Measurements from ENCODE around the gene CARD8.

The CARD8 gene

DNA sequence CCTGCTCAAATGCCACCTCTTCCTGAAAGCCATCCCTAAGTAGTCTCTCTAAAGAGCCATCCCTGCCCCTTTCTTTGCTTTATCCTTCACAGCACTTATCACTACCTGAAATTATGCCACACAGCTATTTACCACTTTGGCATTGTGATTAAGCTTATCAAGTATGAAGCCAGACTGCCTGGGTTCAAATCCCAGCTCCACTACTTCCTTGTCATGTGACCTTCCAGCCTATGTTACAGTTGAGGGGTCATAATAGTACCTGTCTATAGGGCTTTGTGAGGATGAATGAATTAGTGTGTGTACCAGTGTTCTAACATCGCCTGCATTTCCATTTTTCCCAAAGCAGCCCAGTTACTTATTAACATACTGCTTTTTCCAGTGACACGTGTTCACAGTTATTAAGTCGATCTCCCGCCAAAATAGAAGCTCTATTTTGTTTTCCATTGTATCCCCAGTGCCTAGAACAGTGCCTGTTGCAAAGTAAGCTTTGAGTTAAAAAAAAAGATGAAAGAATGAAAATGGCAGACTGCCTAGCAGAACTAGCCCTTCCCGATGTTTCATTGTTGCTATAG, 52.4 kb downstream of the CARD8 start:
- Histone ChIP-seq H3K4me3 (ENCODE audit: low read depth, low read length) (peak overlapping the region; percentile 56), H3K4me1 (ENCODE audit: control insufficient read depth, insufficient read depth, low read length) (no peaks in the 10 kb centered on the region), H3K9me3 (ENCODE audit: control insufficient read depth, insufficient read depth, low read length) (no peaks in the 10 kb centered on the region), H3K36me3 (ENCODE audit: control insufficient read depth, insufficient read depth, low read length) (no peaks in the 10 kb centered on the region), H3K27me3 (ENCODE audit: control insufficient read depth, insufficient read depth, low read length) (no peaks in the 10 kb centered on the region), H3K9ac (ENCODE audit: low read depth, low read length) (peak overlapping the region; percentile 19)

DNA sequence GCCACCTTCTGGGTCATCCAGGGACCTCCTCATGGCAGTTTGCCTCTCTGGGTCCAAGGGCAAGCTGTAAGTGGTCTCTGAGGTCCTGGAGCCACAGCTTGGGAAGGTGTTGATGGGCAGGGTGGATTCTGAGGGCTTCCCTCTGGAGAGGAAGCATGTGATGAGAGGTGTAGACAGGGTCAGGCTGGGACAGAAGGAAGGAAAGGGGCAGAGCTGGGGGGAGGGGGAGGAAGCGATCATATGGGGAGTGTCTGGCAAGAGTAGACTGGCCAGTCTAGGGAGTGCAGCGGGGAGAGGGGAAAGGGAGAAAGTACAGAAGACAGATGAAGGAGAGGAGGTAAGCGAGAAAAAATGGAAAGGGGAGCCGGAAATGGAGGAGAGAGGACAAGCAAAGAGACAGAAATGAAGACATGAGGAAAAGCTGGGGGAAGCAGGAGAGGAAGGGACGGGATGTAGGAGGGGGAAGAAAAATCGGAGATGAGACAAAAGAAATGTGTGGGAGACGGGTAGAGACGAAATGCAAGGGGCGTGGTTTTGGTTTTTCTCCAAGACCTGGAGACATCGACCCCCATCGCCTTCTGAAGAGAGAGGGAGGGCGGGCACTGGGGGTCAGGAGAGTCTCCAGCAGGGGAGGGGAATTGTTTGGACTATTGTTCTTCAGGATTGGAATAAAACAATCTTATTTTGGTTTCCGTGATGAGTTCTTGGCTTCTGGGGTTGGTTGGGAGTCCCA, 58.6 kb downstream of the CARD8 start:
- no peaks in the 10 kb centered on the region for H3K36me3 ChIP-seq (ENCODE audit: control insufficient read depth, insufficient read depth, low read length)
- no peak overlapping the region for H3K9ac ChIP-seq (ENCODE audit: low read depth, low read length)
- no peaks in the 10 kb centered on the region for H3K4me1 ChIP-seq (ENCODE audit: control insufficient read depth, insufficient read depth, low read length)
- H3K9me3 ChIP-seq (ENCODE audit: control insufficient read depth, insufficient read depth, low read length): no peaks in the 10 kb centered on the region
- H3K4me3 ChIP-seq (ENCODE audit: low read depth, low read length): no peak overlapping the region
- no peaks in the 10 kb centered on the region for H3K27me3 ChIP-seq (ENCODE audit: control insufficient read depth, insufficient read depth, low read length)

DNA sequence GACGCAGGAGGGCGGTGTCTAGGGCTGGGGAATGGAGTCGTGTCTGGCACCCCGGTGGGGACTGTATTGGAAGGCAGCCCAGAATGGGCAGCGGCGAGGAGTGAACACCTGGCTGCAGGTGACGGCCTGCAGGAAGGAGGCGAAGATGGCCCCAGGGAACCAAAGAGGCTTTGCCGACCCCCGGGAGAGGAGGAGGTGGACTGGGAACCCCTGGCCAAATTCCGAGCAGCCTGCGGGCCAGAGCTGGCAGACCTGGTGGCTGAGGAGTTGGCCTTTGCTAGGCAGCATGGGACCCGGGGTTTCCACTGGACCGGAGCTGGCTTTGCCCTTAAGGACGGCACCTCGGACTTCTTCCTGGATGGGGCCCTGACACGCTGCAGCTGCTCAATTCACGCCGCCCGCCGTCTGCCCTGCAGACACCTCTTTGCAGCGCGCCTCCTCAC, 59.4 kb downstream of the CARD8 start:
- Histone ChIP-seq H3K4me1 (ENCODE audit: control insufficient read depth, insufficient read depth, low read length) (no peaks in the 10 kb centered on the region), H3K4me3 (ENCODE audit: low read depth, low read length) (no peak overlapping the region), H3K36me3 (ENCODE audit: control insufficient read depth, insufficient read depth, low read length) (no peaks in the 10 kb centered on the region), H3K9me3 (ENCODE audit: control insufficient read depth, insufficient read depth, low read length) (no peaks in the 10 kb centered on the region), H3K9ac (ENCODE audit: low read depth, low read length) (no peak overlapping the region), H3K27me3 (ENCODE audit: control insufficient read depth, insufficient read depth, low read length) (no peaks in the 10 kb centered on the region)

DNA sequence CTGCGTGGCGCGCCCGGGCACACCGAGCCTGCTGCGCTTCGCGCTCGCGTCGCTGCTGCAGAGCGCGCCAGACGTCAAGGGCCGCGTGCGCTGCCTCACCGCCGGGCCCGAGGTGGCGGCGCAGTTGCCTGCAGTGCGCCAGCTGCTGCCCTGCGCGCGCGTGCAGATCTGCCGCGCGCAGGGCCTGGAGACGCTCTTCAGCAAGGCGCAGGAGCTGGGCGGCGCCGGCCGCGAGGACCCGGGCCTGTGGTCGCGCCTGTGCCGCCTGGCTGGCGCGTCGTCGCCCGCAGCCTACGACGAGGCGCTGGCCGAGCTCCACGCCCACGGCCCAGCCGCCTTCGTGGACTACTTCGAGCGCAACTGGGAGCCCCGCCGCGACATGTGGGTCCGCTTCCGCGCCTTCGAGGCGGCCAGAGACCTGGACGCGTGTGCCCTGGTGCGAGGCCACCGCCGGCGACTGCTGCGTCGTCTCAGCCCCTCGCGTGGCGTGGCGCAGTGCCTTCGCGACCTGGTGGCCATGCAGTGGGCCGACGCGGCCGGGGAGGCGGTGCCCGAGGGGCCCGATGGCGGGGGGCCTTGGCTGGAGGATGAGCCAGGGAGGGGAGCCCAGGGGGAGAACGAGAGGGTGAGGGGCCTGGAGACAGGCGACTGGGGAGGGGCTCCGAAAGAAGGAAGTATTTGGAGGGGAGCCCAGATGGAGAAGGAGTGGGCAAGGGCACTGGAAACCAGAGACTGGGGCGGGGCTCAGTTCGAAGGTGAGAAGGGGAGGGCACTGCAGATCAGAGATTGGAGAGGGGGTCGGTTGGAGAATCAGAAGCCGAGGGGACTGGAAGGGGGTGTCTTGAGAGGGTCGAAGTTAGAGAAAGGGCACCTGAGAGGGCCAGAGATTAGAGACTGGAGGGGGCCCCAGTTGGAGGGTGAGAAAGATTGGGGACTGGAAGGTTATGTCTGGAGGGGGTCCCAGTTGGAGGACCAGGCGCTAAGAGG, 60.6 kb downstream of the CARD8 start:
- Histone ChIP-seq H3K9ac (ENCODE audit: low read depth, low read length) (no peak overlapping the region), H3K36me3 (ENCODE audit: control insufficient read depth, insufficient read depth, low read length) (no peaks in the 10 kb centered on the region)

GRCh38 chr19:48194041-48194843, 61.5 kb downstream of the CARD8 start:
- H3K9ac ChIP-seq (ENCODE audit: low read depth, low read length): no peak overlapping the region
- no peaks in the 10 kb centered on the region for H3K36me3 ChIP-seq (ENCODE audit: control insufficient read depth, insufficient read depth, low read length)
- H3K27me3 ChIP-seq (ENCODE audit: control insufficient read depth, insufficient read depth, low read length): no peaks in the 10 kb centered on the region
- H3K4me1 ChIP-seq (ENCODE audit: control insufficient read depth, insufficient read depth, low read length): no peaks in the 10 kb centered on the region
- H3K9me3 ChIP-seq (ENCODE audit: control insufficient read depth, insufficient read depth, low read length): no peaks in the 10 kb centered on the region
- H3K4me3 ChIP-seq (ENCODE audit: low read depth, low read length): no peak overlapping the region

More for the DNA sequence above, 60.6 kb downstream of the CARD8 start:
- H3K4me1 ChIP-seq (ENCODE audit: control insufficient read depth, insufficient read depth, low read length): no peaks in the 10 kb centered on the region
- no peak overlapping the region for H3K4me3 ChIP-seq (ENCODE audit: low read depth, low read length)
- no peaks in the 10 kb centered on the region for H3K27me3 ChIP-seq (ENCODE audit: control insufficient read depth, insufficient read depth, low read length)
- no peaks in the 10 kb centered on the region for H3K9me3 ChIP-seq (ENCODE audit: control insufficient read depth, insufficient read depth, low read length)

DNA sequence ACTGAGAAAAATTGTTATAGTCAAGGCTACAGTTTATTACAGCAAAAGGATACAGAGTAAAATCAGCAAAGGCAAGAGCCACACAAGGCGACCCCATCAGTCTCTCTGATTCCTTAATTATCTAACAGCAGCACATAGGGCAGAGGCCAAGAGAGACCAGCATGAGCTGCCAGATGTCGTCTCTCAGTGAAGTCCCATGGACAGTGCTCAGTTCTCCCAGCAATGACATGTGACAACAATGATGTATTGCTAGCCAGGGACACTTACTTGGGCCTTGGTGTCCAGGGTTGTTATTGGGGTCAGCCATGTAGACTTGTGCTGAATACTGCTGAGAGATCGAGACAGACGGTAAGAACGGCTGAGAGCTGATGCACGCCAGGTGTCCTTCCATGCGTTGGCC, 63.0 kb downstream of the CARD8 start:
- Histone ChIP-seq H3K9ac (ENCODE audit: low read depth, low read length) (no peak overlapping the region), H3K9me3 (ENCODE audit: control insufficient read depth, insufficient read depth, low read length) (no peaks in the 10 kb centered on the region), H3K27me3 (ENCODE audit: control insufficient read depth, insufficient read depth, low read length) (no peaks in the 10 kb centered on the region), H3K4me1 (ENCODE audit: control insufficient read depth, insufficient read depth, low read length) (no peaks in the 10 kb centered on the region), H3K4me3 (ENCODE audit: low read depth, low read length) (no peak overlapping the region), H3K36me3 (ENCODE audit: control insufficient read depth, insufficient read depth, low read length) (no peaks in the 10 kb centered on the region)

DNA sequence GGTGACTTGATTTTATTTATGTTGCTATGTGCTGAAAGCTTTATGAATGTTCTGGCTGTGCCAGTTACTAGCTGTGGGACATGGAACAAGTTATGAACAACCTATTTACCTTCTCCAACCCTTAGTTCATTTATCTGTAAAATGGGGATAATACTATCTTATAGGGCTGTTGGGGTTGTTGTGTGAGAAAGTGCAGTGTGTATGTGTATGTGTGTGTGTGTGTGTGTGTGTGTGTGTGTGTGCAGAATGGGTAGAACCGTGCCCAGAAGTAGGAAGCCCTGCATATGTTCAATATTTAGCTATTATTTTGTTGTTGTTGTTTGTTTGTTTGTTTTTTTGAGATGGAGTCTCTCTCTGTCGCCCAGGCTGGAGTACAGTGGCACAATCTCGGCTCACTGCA, 64.8 kb downstream of the CARD8 start:
- peak overlapping the region; percentile 4 for H3K4me3 ChIP-seq (ENCODE audit: low read depth, low read length)
- no peaks in the 10 kb centered on the region for H3K36me3 ChIP-seq (ENCODE audit: control insufficient read depth, insufficient read depth, low read length)
- H3K9ac ChIP-seq (ENCODE audit: low read depth, low read length): no peak overlapping the region
- H3K9me3 ChIP-seq (ENCODE audit: control insufficient read depth, insufficient read depth, low read length): no peaks in the 10 kb centered on the region
- no peaks in the 10 kb centered on the region for H3K27me3 ChIP-seq (ENCODE audit: control insufficient read depth, insufficient read depth, low read length)
- no peaks in the 10 kb centered on the region for H3K4me1 ChIP-seq (ENCODE audit: control insufficient read depth, insufficient read depth, low read length)

GRCh38 chr19:48190288-48190884, 65.3 kb downstream of the CARD8 start:
- no peaks in the 10 kb centered on the region for H3K27me3 ChIP-seq (ENCODE audit: control insufficient read depth, insufficient read depth, low read length)
- peak overlapping the region; percentile 6 for H3K4me3 ChIP-seq (ENCODE audit: low read depth, low read length)
- H3K9me3 ChIP-seq (ENCODE audit: control insufficient read depth, insufficient read depth, low read length): no peaks in the 10 kb centered on the region
- H3K4me1 ChIP-seq (ENCODE audit: control insufficient read depth, insufficient read depth, low read length): no peaks in the 10 kb centered on the region
- H3K9ac ChIP-seq (ENCODE audit: low read depth, low read length): no peak overlapping the region
- H3K36me3 ChIP-seq (ENCODE audit: control insufficient read depth, insufficient read depth, low read length): no peaks in the 10 kb centered on the region

DNA sequence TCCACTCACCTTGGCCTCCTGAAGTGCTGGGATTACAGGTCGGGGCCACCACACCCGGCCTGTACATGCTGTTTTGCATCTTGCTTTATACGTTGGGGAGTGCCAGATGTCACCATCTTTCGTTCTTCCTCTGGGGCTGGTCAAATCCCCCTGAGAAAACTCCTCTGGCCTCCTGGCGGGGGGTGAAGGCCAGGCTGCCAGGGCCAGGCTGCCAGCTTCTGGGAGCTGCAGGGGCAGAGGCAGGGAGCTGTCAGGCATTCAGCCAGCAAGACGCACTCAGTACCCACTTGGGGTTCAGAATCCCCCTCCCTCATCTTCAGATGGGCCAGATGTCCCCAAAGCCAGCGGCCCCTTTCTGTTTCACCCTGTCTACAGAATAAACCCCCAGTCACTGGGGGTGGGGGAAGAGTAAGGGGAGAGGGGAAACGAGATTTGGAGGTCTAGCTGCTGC, 69.1 kb downstream of the CARD8 start:
- no peak overlapping the region for H3K9ac ChIP-seq (ENCODE audit: low read depth, low read length)
- no peak overlapping the region for H3K4me3 ChIP-seq (ENCODE audit: low read depth, low read length)
- H3K9me3 ChIP-seq (ENCODE audit: control insufficient read depth, insufficient read depth, low read length): peaks cover 3% of the 10 kb centered on the region
- H3K36me3 ChIP-seq (ENCODE audit: control insufficient read depth, insufficient read depth, low read length): no peaks in the 10 kb centered on the region
- H3K4me1 ChIP-seq (ENCODE audit: control insufficient read depth, insufficient read depth, low read length): no peaks in the 10 kb centered on the region
- H3K27me3 ChIP-seq (ENCODE audit: control insufficient read depth, insufficient read depth, low read length): no peaks in the 10 kb centered on the region

DNA sequence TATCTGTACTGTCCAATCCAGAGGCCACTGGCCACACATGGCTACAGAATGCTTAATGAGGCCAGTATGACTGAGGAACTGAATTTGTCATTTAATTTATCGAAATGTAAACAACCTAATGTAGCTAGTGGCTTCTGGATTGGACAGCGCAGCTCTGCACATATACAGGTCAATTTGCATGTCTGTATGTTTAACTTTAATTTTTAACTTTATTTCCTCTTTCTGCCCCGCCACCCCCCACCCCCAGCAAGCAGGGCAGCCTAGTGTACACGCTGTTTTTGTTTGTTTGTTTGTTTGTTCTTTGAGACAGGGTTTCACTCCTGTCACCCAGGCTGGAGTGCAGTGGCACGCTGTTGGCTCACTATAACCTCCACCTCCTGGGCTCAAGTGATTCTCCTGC, 69.7 kb downstream of the CARD8 start:
- no peaks in the 10 kb centered on the region for H3K27me3 ChIP-seq (ENCODE audit: control insufficient read depth, insufficient read depth, low read length)
- no peaks in the 10 kb centered on the region for H3K4me1 ChIP-seq (ENCODE audit: control insufficient read depth, insufficient read depth, low read length)
- H3K36me3 ChIP-seq (ENCODE audit: control insufficient read depth, insufficient read depth, low read length): no peaks in the 10 kb centered on the region
- no peak overlapping the region for H3K4me3 ChIP-seq (ENCODE audit: low read depth, low read length)
- H3K9me3 ChIP-seq (ENCODE audit: control insufficient read depth, insufficient read depth, low read length): peaks cover 5% of the 10 kb centered on the region
- no peak overlapping the region for H3K9ac ChIP-seq (ENCODE audit: low read depth, low read length)

DNA sequence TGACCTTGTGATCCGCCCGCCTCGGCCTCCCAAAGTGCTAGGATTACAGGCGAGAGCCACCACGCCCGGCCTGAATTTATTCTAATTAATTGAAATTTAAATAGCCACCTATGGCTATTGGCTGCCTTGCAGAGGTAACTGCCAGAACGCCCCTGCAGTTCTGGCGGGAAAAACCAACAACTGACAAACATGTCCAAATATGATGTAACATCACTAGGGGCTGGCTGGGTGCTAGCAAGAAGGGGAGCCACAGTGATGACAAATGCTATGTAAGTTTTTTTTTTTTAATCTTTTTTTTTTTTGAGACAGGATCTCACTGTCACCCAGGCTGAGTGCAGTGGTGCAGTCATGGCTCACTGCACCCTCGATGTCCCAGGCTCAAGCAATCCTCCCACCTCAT, 72.4 kb downstream of the CARD8 start:
- Histone ChIP-seq H3K4me3 (ENCODE audit: low read depth, low read length) (no peak overlapping the region), H3K9ac (ENCODE audit: low read depth, low read length) (no peak overlapping the region), H3K36me3 (ENCODE audit: control insufficient read depth, insufficient read depth, low read length) (peaks cover 3% of the 10 kb centered on the region), H3K9me3 (ENCODE audit: control insufficient read depth, insufficient read depth, low read length) (peaks cover 5% of the 10 kb centered on the region), H3K4me1 (ENCODE audit: control insufficient read depth, insufficient read depth, low read length) (no peaks in the 10 kb centered on the region), H3K27me3 (ENCODE audit: control insufficient read depth, insufficient read depth, low read length) (no peaks in the 10 kb centered on the region)

Data from iPS-15b (cell line).